Lower lobe of right lung (tissue), 2 donors: ENCODE measurements around the gene SPON1. TPM values are rescaled to one million over a fixed set of nuclear protein-coding genes. Genes with fewer than 3 reads are reported as not detected.
A peak's percentile ranks its signal among the peaks of the same experiment; 100 is the strongest.

Experiments
- ATAC-seq, 2 donors: fragments of 200-7000 bp; cut with Tn5 transposase; one replicate each; pipeline ENCODE4 v1.9.1; 2020 to 2022; ENCODE audit warnings: mild to moderate bottlenecking in 2 of 2, moderate library complexity in 2 of 2
- DNase-seq: peaks from one replicate; pipeline ENCODE4 v3.0.0-alpha.2; 2020
- H3K27ac ChIP-seq: fragments of 200-600 bp; one replicate; pipeline ENCODE4 v1.8.0; 2022
- H3K27me3 ChIP-seq: fragments of 200-600 bp; one replicate; pipeline ENCODE4 v1.8.0; 2022; ENCODE audit warnings: low read depth
- H3K36me3 ChIP-seq: fragments of 200-600 bp; one replicate; pipeline ENCODE4 v1.8.0; 2022; ENCODE audit warnings: mild to moderate bottlenecking
- H3K4me1 ChIP-seq: fragments of 200-600 bp; one replicate; pipeline ENCODE4 v1.8.0; 2022
- H3K4me3 ChIP-seq: fragments of 200-600 bp; one replicate; pipeline ENCODE4 v1.8.0; 2022; ENCODE audit warnings: mild to moderate bottlenecking
- H3K9me3 ChIP-seq: fragments of 200-600 bp; one replicate; pipeline ENCODE4 v1.8.0; 2022
- CTCF ChIP-seq: fragments of 200-600 bp; IDR thresholded peaks from one replicate; pipeline ENCODE4 v1.8.0; 2022; ENCODE audit warnings: antibody characterized with exemption, mild to moderate bottlenecking
- intact Hi-C: fragments of 100-400 bp; cut with DNase I; formaldehyde crosslinking; loops from one replicate; pipeline ENCODE4 v1.11.0; 2022
- total RNA-seq: library from RNA; stranded (reverse); fragmentation: NEBNext Ultra II Directional; extraction: Animal tissue kit (Norgen Biotek cat#: 25700); gene quantifications from one replicate; pipeline ENCODE4 v1.2.1, GENCODE V29; 2021
- donor health status: DM: no; HTN: yes; CAD: no; lungs with severe emphysema.

The SPON1 gene
- total RNA-seq, 1 donor from 2014 or later, result 40.1 TPM

DNA sequence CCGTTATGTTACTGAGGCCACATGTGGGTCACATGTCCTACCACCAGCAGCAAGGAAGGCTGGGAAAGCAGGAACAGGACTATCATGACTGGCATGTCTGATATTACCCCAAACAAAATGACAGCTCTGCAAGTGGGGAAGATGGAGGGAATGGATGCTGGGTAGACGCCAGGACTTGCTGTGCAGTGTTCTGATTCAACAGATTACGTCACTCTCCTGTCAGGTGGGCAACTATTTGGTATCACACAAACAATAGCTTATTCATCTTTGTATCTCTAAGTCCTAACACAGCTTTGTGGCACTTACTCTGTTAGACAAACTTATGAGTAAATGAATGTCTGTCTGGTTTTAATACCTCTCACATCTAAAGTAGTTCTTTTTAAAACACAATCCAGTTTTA is 105.2 kb downstream of the SPON1 start:
- no peak for TF ChIP-seq CTCF
- Histone ChIP-seq H3K27ac (no peak overlapping the region), H3K36me3 (no peaks in the 10 kb centered on the region), H3K4me3 (no peak overlapping the region), H3K27me3 (no peaks in the 10 kb centered on the region), H3K4me1 (no peaks in the 10 kb centered on the region), H3K9me3 (no peaks in the 10 kb centered on the region)
- DNase-seq (no peak), ATAC-seq (no peak)
- intact Hi-C loops, result no loop called here

- Histone ChIP-seq H3K4me1 (no peaks in the 10 kb centered on the region), H3K4me3 (no peak overlapping the region), H3K27me3 (no peaks in the 10 kb centered on the region), H3K9me3 (no peaks in the 10 kb centered on the region), H3K36me3 (no peaks in the 10 kb centered on the region), H3K27ac (no peak overlapping the region)
- intact Hi-C loops, result no loop called here
- ATAC-seq, result no peak
- no peak for DNase-seq
- TF ChIP-seq CTCF, result no peak
Measured at GRCh38 chr11:14070896-14071295, 108.4 kb downstream of the SPON1 start.

GRCh38 chr11:14073849-14074476 is 111.4 kb downstream of the SPON1 start:
- no peaks in the 10 kb centered on the region for H3K27me3 ChIP-seq
- intact Hi-C loops, result no loop called here
- H3K4me3 ChIP-seq, result no peak overlapping the region
- no peaks in the 10 kb centered on the region for H3K9me3 ChIP-seq
- no peaks in the 10 kb centered on the region for H3K4me1 ChIP-seq
- ATAC-seq, result peak; percentile 28 to 53
- H3K27ac ChIP-seq, result no peak overlapping the region
- no peak for TF ChIP-seq CTCF
- no peak for DNase-seq
- H3K36me3 ChIP-seq, result no peaks in the 10 kb centered on the region

- Histone ChIP-seq H3K9me3 (no peaks in the 10 kb centered on the region), H3K27me3 (no peaks in the 10 kb centered on the region), H3K4me3 (no peak overlapping the region), H3K27ac (no peak overlapping the region), H3K36me3 (no peaks in the 10 kb centered on the region), H3K4me1 (no peaks in the 10 kb centered on the region)
- no peak for TF ChIP-seq CTCF
- no peak for DNase-seq
- intact Hi-C loops, result no loop called here
- no peak for ATAC-seq
Measured at GRCh38 chr11:14075118-14076078, 112.9 kb downstream of the SPON1 start.

- H3K36me3 ChIP-seq, result no peaks in the 10 kb centered on the region
- no peaks in the 10 kb centered on the region for H3K27me3 ChIP-seq
- TF ChIP-seq CTCF, result no peak
- H3K4me1 ChIP-seq, result no peaks in the 10 kb centered on the region
- H3K27ac ChIP-seq, result no peak overlapping the region
- ATAC-seq (no peak), DNase-seq (no peak)
- intact Hi-C loops, result no loop called here
- H3K4me3 ChIP-seq, result no peak overlapping the region
- no peaks in the 10 kb centered on the region for H3K9me3 ChIP-seq
Measured at GRCh38 chr11:14079011-14079410, 116.5 kb downstream of the SPON1 start.
